ENCODE results near the gene GRIP2. TPM values are rescaled to one million over a fixed set of nuclear protein-coding genes. Genes with fewer than 3 reads are reported as not detected.

Gene GRIP2
- total RNA-seq, 1 donor, result 1.4 TPM

- H3K4me3 ChIP-seq (ENCODE audit: insufficient read depth, low read length), result no peak overlapping the region
- no peaks in the 10 kb centered on the region for H4K20me1 ChIP-seq (ENCODE audit: insufficient read depth, low read length)
- no peak overlapping the region for H3K27ac ChIP-seq (ENCODE audit: low read depth, low read length)
- H3K4me1 ChIP-seq (ENCODE audit: insufficient read depth, low read length), result no peaks in the 10 kb centered on the region
- no peak for TF ChIP-seq CTCF (IDR thresholded peaks at IDR 0.05; ENCODE audit: extremely low read depth, low read depth, low read length)
- no peak overlapping the region for H2AFZ ChIP-seq (ENCODE audit: low read length)
- DNase-seq (ENCODE audit: insufficient read length, low spot score, missing footprints), result peak; percentile 2
- H3K9me3 ChIP-seq (ENCODE audit: low read depth, low read length), result no peaks in the 10 kb centered on the region
- no peaks in the 10 kb centered on the region for H3K27me3 ChIP-seq (ENCODE audit: insufficient read depth, low read length)
- H3K36me3 ChIP-seq (ENCODE audit: insufficient read depth, low read length), result no peaks in the 10 kb centered on the region
- no peaks in the 10 kb centered on the region for H3K79me2 ChIP-seq (ENCODE audit: insufficient read depth, low read length)
- H3K4me2 ChIP-seq (ENCODE audit: insufficient read depth, low read length), result no peak overlapping the region
Measured at GRCh38 chr3:14502472-14502871, 37.7 kb downstream of the GRIP2 start.

GRCh38 chr3:14497321-14497720 is 42.8 kb downstream of the GRIP2 start:
- Histone ChIP-seq H3K36me3 (ENCODE audit: insufficient read depth, low read length) (no peaks in the 10 kb centered on the region), H4K20me1 (ENCODE audit: insufficient read depth, low read length) (no peaks in the 10 kb centered on the region), H3K4me3 (ENCODE audit: insufficient read depth, low read length) (no peak overlapping the region), H3K27ac (ENCODE audit: low read depth, low read length) (no peak overlapping the region), H3K79me2 (ENCODE audit: insufficient read depth, low read length) (no peaks in the 10 kb centered on the region), H3K9me3 (ENCODE audit: low read depth, low read length) (no peaks in the 10 kb centered on the region), H2AFZ (ENCODE audit: low read length) (no peak overlapping the region), H3K27me3 (ENCODE audit: insufficient read depth, low read length) (no peaks in the 10 kb centered on the region), H3K4me2 (ENCODE audit: insufficient read depth, low read length) (no peak overlapping the region), H3K4me1 (ENCODE audit: insufficient read depth, low read length) (no peaks in the 10 kb centered on the region)
- peak; percentile 38 for DNase-seq (ENCODE audit: insufficient read length, low spot score, missing footprints)
- TF ChIP-seq CTCF (IDR thresholded peaks at IDR 0.05; ENCODE audit: extremely low read depth, low read depth, low read length), result no peak

GRCh38 chr3:14496351-14496750 is 43.8 kb downstream of the GRIP2 start:
- no peak for TF ChIP-seq CTCF (IDR thresholded peaks at IDR 0.05; ENCODE audit: extremely low read depth, low read depth, low read length)
- no peaks in the 10 kb centered on the region for H3K79me2 ChIP-seq (ENCODE audit: insufficient read depth, low read length)
- H3K36me3 ChIP-seq (ENCODE audit: insufficient read depth, low read length), result no peaks in the 10 kb centered on the region

GRCh38 chr3:14494973-14495300 is 45.2 kb downstream of the GRIP2 start:
- Histone ChIP-seq H2AFZ (ENCODE audit: low read length) (no peak overlapping the region), H3K4me3 (ENCODE audit: insufficient read depth, low read length) (no peak overlapping the region), H4K20me1 (ENCODE audit: insufficient read depth, low read length) (no peaks in the 10 kb centered on the region), H3K27ac (ENCODE audit: low read depth, low read length) (no peak overlapping the region), H3K27me3 (ENCODE audit: insufficient read depth, low read length) (no peaks in the 10 kb centered on the region), H3K4me2 (ENCODE audit: insufficient read depth, low read length) (no peak overlapping the region), H3K36me3 (ENCODE audit: insufficient read depth, low read length) (peaks cover 3% of the 10 kb centered on the region), H3K9me3 (ENCODE audit: low read depth, low read length) (no peaks in the 10 kb centered on the region), H3K79me2 (ENCODE audit: insufficient read depth, low read length) (no peaks in the 10 kb centered on the region), H3K4me1 (ENCODE audit: insufficient read depth, low read length) (no peaks in the 10 kb centered on the region)
- peak; percentile 61 for DNase-seq (ENCODE audit: insufficient read length, low spot score, missing footprints)
- no peak for TF ChIP-seq CTCF (IDR thresholded peaks at IDR 0.05; ENCODE audit: extremely low read depth, low read depth, low read length)

More at GRCh38 chr3:14496351-14496750, 43.8 kb downstream of the GRIP2 start:
- no peak overlapping the region for H3K4me2 ChIP-seq (ENCODE audit: insufficient read depth, low read length)
- DNase-seq (ENCODE audit: insufficient read length, low spot score, missing footprints), result peak; percentile 30
- H3K9me3 ChIP-seq (ENCODE audit: low read depth, low read length), result no peaks in the 10 kb centered on the region
- H3K4me1 ChIP-seq (ENCODE audit: insufficient read depth, low read length), result no peaks in the 10 kb centered on the region
- no peak overlapping the region for H3K4me3 ChIP-seq (ENCODE audit: insufficient read depth, low read length)
- H2AFZ ChIP-seq (ENCODE audit: low read length), result no peak overlapping the region
- no peaks in the 10 kb centered on the region for H4K20me1 ChIP-seq (ENCODE audit: insufficient read depth, low read length)
- H3K27me3 ChIP-seq (ENCODE audit: insufficient read depth, low read length), result no peaks in the 10 kb centered on the region
- no peak overlapping the region for H3K27ac ChIP-seq (ENCODE audit: low read depth, low read length)

Measured in osteoblast (primary cell).